ENCODE results near the gene MYF6.
"Not testable (repeated sequence)": the region's sequence is repeated elsewhere in the genome, so short reads cannot be mapped to it uniquely, and the experiment has no call there.

The MYF6 gene

GRCh38 chr12:80707126-80707829, at the start of gene MYF6:
MYF6 (plus strand) TSS chr12:80707634; CDS start chr12:80707720, 86 bp downstream.
- DNase-seq: no peak

- no peak for DNase-seq
These were observed 47.8 kb upstream of the MYF6 start for GRCh38 chr12:80659512-80660063.

- DNase-seq: no peak
These were observed 44.8 kb upstream of the MYF6 start for GRCh38 chr12:80662586-80662985.

- no peak for DNase-seq
These were observed 37.2 kb upstream of the MYF6 start for GRCh38 chr12:80670214-80670613.

- DNase-seq: not testable (repeated sequence)
These were observed 31.3 kb upstream of the MYF6 start for GRCh38 chr12:80676042-80676636.

- DNase-seq: no peak
These were observed 30.6 kb upstream of the MYF6 start for GRCh38 chr12:80676856-80677255.

GRCh38 chr12:80677994-80678393, 29.4 kb upstream of the MYF6 start:
- DNase-seq: no peak

GRCh38 chr12:80679346-80680131, 27.9 kb upstream of the MYF6 start:
- no peak for DNase-seq

GRCh38 chr12:80681287-80681686, 26.1 kb upstream of the MYF6 start:
- DNase-seq: no peak

GRCh38 chr12:80681786-80682185, 25.6 kb upstream of the MYF6 start:
- DNase-seq: no peak

- no peak for DNase-seq
These were observed 23.3 kb upstream of the MYF6 start for GRCh38 chr12:80684077-80684495.

- DNase-seq: no peak
These were observed 17.3 kb upstream of the MYF6 start for GRCh38 chr12:80690090-80690489.

GRCh38 chr12:80690513-80690912, 16.9 kb upstream of the MYF6 start:
- DNase-seq: no peak

GRCh38 chr12:80692114-80692513, 15.3 kb upstream of the MYF6 start:
- DNase-seq: no peak

GRCh38 chr12:80697270-80697887, 10.1 kb upstream of the MYF6 start:
- no peak for DNase-seq

- DNase-seq: no peak
These were observed 9.2 kb upstream of the MYF6 start for GRCh38 chr12:80698256-80698655.

GRCh38 chr12:80698847-80699542, 8.4 kb upstream of the MYF6 start:
- DNase-seq: no peak

GRCh38 chr12:80700327-80700726, 7.1 kb upstream of the MYF6 start:
- DNase-seq: no peak

- no peak for DNase-seq
These were observed 6.0 kb upstream of the MYF6 start for GRCh38 chr12:80701388-80701787.

GRCh38 chr12:80702889-80703805, 4.3 kb upstream of the MYF6 start:
- DNase-seq: no peak

GRCh38 chr12:80704420-80704819, 3.0 kb upstream of the MYF6 start:
- no peak for DNase-seq

Measured in CD4-positive, alpha-beta T cell treated with Interleukin-12 subunit alpha and Interleukin-12 subunit beta, for 1 hour (primary cell).